ENCODE data around the gene EXO1. TPM values are rescaled to one million over a fixed set of nuclear protein-coding genes. Genes with fewer than 3 reads are reported as not detected.

EXO1 gene
- 4.1 TPM for total RNA-seq

GRCh38 chr1:241847796-241848685 lies at the start of gene EXO1:
Gene EXO1 (plus strand): TSS chr1:241848204. CDS start chr1:241850426, 2,222 bp downstream.

Other genes with a start within 250 kb of the EXO1 start
- gene CHML, start 207.8 kb upstream of the EXO1 start, total RNA-seq = 24.2 TPM
- gene OPN3, start 207.8 kb upstream of the EXO1 start, total RNA-seq = 22.9 TPM
- not detected for gene WDR64, start 195.9 kb upstream of the EXO1 start, total RNA-seq
- not detected for gene BECN2, start 109.6 kb downstream of the EXO1 start, total RNA-seq
- gene MAP1LC3C, start 150.9 kb downstream of the EXO1 start, total RNA-seq = 1.9 TPM

Measured in metanephros (tissue), 1 donor.